Type B pancreatic cell (in vitro differentiated cells): ENCODE results near the gene IFRD2. TPM values are rescaled to one million over a fixed set of nuclear protein-coding genes. Genes with fewer than 3 reads are reported as not detected.

ENCODE experiments used
- DNase-seq: peaks from one replicate; pipeline ENCODE4 v3.0.0; 2021; ENCODE audit warnings: mixed read lengths; ENCODE audit not compliant: unreplicated experiment; ENCODE audit errors: extremely low spot score
- H3K27ac Mint-ChIP-seq: 2 replicates; pipeline ENCODE4 v1.8.0; 2021; ENCODE audit warnings: mild to moderate bottlenecking, mixed read lengths
- H3K27me3 Mint-ChIP-seq: 2 replicates; pipeline ENCODE4 v1.8.0; 2021; ENCODE audit warnings: mixed read lengths
- H3K36me3 Mint-ChIP-seq: 2 replicates; pipeline ENCODE4 v1.8.0; 2021; ENCODE audit warnings: mixed read lengths
- H3K4me1 Mint-ChIP-seq: one replicate; pipeline ENCODE4 v1.8.0; 2021; ENCODE audit warnings: mixed read lengths; ENCODE audit not compliant: unreplicated experiment
- H3K4me3 Mint-ChIP-seq: 2 replicates; pipeline ENCODE4 v1.8.0; 2021; ENCODE audit warnings: mild to moderate bottlenecking, mixed read lengths
- H3K9me3 Mint-ChIP-seq: 2 replicates; pipeline ENCODE4 v1.8.0; 2021; ENCODE audit warnings: mixed read lengths
- total RNA-seq: library from RNA; stranded (reverse); gene quantifications from 2 replicates; pipeline ENCODE4 v1.2.1, GENCODE V29; 2021; ENCODE audit warnings: low replicate concordance
- TF ChIP-seq, protein P1 (sequence below): fragments of 200-600 bp; sonication (generic); conservative IDR thresholded peaks from 2 replicates; pipeline ENCODE4 v1.5.0; 2021; ENCODE audit warnings: antibody characterized with exemption, mild to moderate bottlenecking

Gene IFRD2
- total RNA-seq, 1 donor from 2014 or later, result 80.5 TPM

DNA sequence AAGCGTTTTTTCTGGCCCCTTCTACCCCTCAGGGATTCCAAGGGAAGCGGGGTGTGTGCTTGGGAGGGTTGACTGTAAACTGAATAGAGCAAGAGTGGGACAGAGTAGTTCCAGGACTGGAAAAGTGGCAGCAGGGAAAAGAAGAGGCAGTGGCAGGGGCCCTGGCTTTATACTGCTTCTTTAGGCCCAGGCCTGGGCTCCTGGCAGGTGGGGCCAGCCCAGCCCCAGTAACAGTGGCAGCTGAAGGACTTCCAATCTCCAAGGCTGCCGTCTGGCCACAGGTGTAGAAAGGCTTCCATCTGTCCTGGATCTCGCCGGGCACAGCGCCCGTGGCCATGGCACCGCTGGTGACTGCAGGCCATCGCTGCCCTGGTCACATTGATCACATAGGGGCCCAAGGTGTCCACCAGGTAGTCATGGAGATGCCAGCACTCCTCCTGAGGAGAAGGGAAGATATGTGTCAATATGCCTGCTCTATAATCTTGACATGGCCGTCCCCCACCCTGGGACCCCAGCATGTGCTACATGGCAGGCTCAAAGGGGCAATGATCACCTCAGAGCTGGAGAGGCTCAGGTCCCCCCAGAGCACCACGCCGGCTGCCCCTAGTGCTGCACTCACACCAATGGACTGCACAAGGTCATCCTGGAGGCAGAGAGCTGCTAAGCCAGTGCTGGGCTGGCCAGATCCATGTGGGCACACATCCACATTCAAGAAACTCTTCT is 1.0 kb upstream of the IFRD2 start:
- Mint-ChIP-seq H3K27ac (peak overlapping the region; percentile 99), H3K36me3 (no peaks in the 10 kb centered on the region)

DNA sequence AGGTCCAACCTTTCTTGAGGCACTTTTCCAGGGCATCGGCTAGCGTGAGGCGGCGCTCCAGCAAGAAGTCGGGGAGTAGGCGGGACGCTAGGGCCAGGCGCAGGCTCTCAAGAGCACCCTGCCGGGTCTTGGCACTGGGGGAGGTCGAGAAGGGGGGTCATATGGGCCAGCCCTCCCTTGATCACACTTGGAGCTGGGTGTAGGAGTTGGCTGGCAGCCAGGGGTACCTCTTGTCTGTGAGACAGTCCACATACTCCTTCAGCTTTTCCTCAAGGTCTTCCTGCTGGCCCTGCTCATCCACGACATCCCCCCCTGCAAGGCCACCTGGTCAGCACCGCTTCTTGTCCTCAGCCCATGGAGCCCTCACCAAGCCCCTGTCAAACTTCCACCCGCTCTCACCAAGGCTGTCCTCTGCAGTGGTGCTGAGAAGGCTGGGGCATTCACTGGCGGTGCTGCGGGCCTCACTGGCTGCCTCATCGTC is 2.0 kb downstream of the IFRD2 start:
- Mint-ChIP-seq H3K4me3 (peak overlapping the region; percentile 44), H3K27ac (no peak overlapping the region), H3K36me3 (no peaks in the 10 kb centered on the region), H3K27me3 (no peaks in the 10 kb centered on the region), H3K9me3 (no peaks in the 10 kb centered on the region), H3K4me1 (peaks cover 13% of the 10 kb centered on the region)
- DNase-seq, result no peak
- TF ChIP-seq, protein P1, sequence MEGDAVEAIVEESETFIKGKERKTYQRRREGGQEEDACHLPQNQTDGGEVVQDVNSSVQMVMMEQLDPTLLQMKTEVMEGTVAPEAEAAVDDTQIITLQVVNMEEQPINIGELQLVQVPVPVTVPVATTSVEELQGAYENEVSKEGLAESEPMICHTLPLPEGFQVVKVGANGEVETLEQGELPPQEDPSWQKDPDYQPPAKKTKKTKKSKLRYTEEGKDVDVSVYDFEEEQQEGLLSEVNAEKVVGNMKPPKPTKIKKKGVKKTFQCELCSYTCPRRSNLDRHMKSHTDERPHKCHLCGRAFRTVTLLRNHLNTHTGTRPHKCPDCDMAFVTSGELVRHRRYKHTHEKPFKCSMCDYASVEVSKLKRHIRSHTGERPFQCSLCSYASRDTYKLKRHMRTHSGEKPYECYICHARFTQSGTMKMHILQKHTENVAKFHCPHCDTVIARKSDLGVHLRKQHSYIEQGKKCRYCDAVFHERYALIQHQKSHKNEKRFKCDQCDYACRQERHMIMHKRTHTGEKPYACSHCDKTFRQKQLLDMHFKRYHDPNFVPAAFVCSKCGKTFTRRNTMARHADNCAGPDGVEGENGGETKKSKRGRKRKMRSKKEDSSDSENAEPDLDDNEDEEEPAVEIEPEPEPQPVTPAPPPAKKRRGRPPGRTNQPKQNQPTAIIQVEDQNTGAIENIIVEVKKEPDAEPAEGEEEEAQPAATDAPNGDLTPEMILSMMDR, result no peak

More for the DNA sequence above, 1.0 kb upstream of the IFRD2 start:
- no peak for DNase-seq
- Mint-ChIP-seq H3K27me3 (no peaks in the 10 kb centered on the region), H3K4me1 (peaks cover 13% of the 10 kb centered on the region), H3K9me3 (no peaks in the 10 kb centered on the region), H3K4me3 (peak overlapping the region; percentile 91)
- TF ChIP-seq, protein P1, result no peak

DNA sequence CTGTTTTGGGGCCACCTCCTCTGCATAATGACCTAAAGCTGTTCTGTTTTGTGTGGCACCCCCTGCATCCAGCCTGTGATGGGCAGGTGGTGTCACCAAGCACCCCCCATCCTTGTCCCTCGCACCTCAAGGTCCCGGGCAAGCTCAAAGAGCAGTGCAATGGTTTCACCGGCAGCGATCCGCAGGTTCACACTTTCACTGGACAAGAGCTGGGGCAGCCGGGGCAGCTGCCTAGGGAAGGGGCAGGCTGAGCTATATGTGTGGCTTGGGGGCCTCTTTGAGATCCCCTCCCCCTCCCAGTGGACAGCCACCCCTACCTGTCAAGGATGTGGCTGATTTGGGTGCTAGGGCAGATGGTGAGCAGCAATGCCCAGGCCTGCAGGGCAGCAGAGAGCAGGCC is 3.1 kb downstream of the IFRD2 start:
- no peaks in the 10 kb centered on the region for H3K27me3 Mint-ChIP-seq
- TF ChIP-seq, protein P1, result no peak
- H3K4me1 Mint-ChIP-seq, result peaks cover 13% of the 10 kb centered on the region
- no peak overlapping the region for H3K27ac Mint-ChIP-seq
- no peak for DNase-seq
- no peaks in the 10 kb centered on the region for H3K9me3 Mint-ChIP-seq
- no peak overlapping the region for H3K4me3 Mint-ChIP-seq
- H3K36me3 Mint-ChIP-seq, result no peaks in the 10 kb centered on the region

DNA sequence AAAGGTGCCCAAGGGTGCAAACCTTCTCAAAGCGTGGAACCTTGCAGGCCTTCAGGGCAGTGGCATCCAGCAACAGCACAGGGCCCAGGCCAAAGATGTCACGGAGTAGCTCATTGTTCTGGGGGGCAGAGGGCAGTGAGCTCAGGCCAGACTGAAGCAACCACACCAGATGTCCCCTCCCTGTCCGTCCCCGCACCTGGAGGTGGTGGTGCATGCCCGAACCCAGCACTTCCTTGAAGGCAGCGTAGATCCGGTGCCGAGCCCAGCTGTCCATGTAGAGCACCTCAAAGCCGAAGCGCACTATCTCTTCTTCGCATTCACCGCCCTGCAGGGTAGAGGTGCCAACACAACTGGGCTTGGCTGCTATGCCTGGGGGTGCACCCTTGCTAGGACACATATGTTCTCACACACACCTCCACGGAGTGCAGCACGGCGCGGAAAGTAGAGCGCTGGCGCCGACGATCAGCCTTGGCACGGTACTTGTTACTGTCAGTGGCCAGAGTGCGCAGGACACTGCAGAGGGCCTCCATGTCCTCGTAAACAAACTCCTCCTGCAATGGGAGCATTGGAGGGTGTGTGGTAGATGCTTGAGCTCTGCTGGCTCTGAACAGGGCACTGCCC is 3.7 kb downstream of the IFRD2 start:
- H3K4me3 Mint-ChIP-seq, result no peak overlapping the region
- DNase-seq, result no peak
- no peaks in the 10 kb centered on the region for H3K27me3 Mint-ChIP-seq
- TF ChIP-seq, protein P1, result no peak
- no peaks in the 10 kb centered on the region for H3K36me3 Mint-ChIP-seq
- H3K4me1 Mint-ChIP-seq, result peaks cover 13% of the 10 kb centered on the region
- H3K9me3 Mint-ChIP-seq, result no peaks in the 10 kb centered on the region
- no peak overlapping the region for H3K27ac Mint-ChIP-seq

DNA sequence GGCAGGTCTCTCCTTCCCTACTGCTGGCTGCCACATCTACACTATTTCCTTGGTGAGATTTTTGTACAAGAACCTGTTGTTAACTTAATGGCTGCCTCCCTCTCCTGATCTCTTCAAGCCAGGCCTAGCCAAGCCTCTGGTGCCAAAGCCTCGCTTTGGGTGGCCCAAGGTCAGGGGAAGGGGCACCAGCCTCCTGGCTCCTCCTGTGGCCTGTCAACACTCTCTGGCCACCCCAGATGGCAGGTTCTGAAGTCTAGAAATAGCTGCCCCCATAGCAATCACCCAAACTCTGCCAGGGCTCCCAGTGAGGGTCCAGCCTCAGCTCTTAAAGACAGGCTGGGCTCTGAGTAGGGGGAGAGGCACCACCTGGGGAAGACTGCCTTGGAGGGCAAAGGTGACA is 5.0 kb downstream of the IFRD2 start:
- Mint-ChIP-seq H3K4me1 (peaks cover 6% of the 10 kb centered on the region), H3K4me3 (no peak overlapping the region), H3K27me3 (no peaks in the 10 kb centered on the region), H3K36me3 (no peaks in the 10 kb centered on the region), H3K27ac (no peak overlapping the region), H3K9me3 (no peaks in the 10 kb centered on the region)
- no peak for DNase-seq
- TF ChIP-seq, protein P1, result no peak
